ENCODE measurements around the gene ELOA2. TPM values are rescaled to one million over a fixed set of nuclear protein-coding genes. Genes with fewer than 3 reads are reported as not detected.
A peak's percentile ranks its signal among the peaks of the same experiment; 100 is the strongest.
"Not testable (repeated sequence)": the region's sequence is repeated elsewhere in the genome, so short reads cannot be mapped to it uniquely, and the experiment has no call there.

ELOA2 gene
- total RNA-seq, 1 experiment from 2014 or later = not detected

GRCh38 chr18:47032945-47033344, 2.5 kb downstream of the ELOA2 start:
- Histone ChIP-seq H3K36me3 (replicated peaks; ENCODE audit: control insufficient read depth, insufficient read depth, low read length) (no peaks in the 10 kb centered on the region), H3K4me3 (ENCODE audit: insufficient read depth, low read depth, low read length) (no peak overlapping the region), H3K27me3 (ENCODE audit: control insufficient read depth, insufficient read depth, low read length) (no peaks in the 10 kb centered on the region)
- DNase-seq = peak; percentile 32

GRCh38 chr18:47030887-47031286, 4.5 kb downstream of the ELOA2 start:
- not testable (repeated sequence) for H3K36me3 ChIP-seq (replicated peaks; ENCODE audit: control insufficient read depth, insufficient read depth, low read length); DNase-seq; H3K27me3 ChIP-seq (ENCODE audit: control insufficient read depth, insufficient read depth, low read length)

GRCh38 chr18:47029684-47030353, 5.6 kb downstream of the ELOA2 start:
- not testable (repeated sequence) for H3K27me3 ChIP-seq (ENCODE audit: control insufficient read depth, insufficient read depth, low read length); DNase-seq

More at GRCh38 chr18:47030887-47031286, 4.5 kb downstream of the ELOA2 start:
- not testable (repeated sequence) for H3K4me3 ChIP-seq (ENCODE audit: insufficient read depth, low read depth, low read length)

GRCh38 chr18:47028738-47029137, 6.7 kb downstream of the ELOA2 start:
- H3K36me3 ChIP-seq (replicated peaks; ENCODE audit: control insufficient read depth, insufficient read depth, low read length); H3K4me3 ChIP-seq (ENCODE audit: insufficient read depth, low read depth, low read length); DNase-seq; H3K27me3 ChIP-seq (ENCODE audit: control insufficient read depth, insufficient read depth, low read length): not testable (repeated sequence)

More at GRCh38 chr18:47029684-47030353, 5.6 kb downstream of the ELOA2 start:
- H3K4me3 ChIP-seq (ENCODE audit: insufficient read depth, low read depth, low read length); H3K36me3 ChIP-seq (replicated peaks; ENCODE audit: control insufficient read depth, insufficient read depth, low read length): not testable (repeated sequence)

DNA sequence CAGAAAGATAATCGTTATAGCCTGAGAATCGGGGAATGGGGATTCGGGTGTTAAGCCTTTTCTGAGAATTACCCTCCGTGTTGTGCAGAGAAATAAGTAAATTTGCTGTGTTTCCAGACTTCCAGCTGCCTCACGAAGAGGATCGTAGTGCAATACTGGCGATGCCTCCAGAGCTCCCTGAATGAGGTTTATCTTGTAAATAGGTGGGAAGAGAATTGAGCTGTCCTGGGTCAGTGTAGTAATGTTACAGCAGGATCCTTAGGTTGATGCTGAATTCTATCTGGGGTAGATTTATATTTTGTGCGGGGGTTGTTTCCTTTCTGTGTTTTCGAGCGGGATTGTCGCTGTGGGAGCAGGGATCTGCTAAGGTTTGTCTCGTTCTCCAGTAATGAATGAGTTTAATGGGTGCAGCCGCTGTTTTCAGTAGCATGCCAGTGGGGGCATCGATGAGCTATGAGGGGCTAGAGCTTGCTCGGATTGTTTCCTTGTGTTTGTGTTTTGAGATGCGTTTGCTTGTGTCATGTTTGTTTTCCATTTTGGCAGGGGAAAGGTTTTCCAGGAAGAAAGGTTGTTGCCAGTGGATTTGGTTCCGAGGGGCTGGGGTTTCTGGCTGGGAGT, 9.8 kb downstream of the ELOA2 start:
- H3K4me3 ChIP-seq (ENCODE audit: insufficient read depth, low read depth, low read length); H3K27me3 ChIP-seq (ENCODE audit: control insufficient read depth, insufficient read depth, low read length); H3K36me3 ChIP-seq (replicated peaks; ENCODE audit: control insufficient read depth, insufficient read depth, low read length); DNase-seq: not testable (repeated sequence)

- not testable (repeated sequence) for H3K36me3 ChIP-seq (replicated peaks; ENCODE audit: control insufficient read depth, insufficient read depth, low read length); H3K27me3 ChIP-seq (ENCODE audit: control insufficient read depth, insufficient read depth, low read length); H3K4me3 ChIP-seq (ENCODE audit: insufficient read depth, low read depth, low read length); DNase-seq
These were observed 11.5 kb downstream of the ELOA2 start for GRCh38 chr18:47023769-47024465.

DNA sequence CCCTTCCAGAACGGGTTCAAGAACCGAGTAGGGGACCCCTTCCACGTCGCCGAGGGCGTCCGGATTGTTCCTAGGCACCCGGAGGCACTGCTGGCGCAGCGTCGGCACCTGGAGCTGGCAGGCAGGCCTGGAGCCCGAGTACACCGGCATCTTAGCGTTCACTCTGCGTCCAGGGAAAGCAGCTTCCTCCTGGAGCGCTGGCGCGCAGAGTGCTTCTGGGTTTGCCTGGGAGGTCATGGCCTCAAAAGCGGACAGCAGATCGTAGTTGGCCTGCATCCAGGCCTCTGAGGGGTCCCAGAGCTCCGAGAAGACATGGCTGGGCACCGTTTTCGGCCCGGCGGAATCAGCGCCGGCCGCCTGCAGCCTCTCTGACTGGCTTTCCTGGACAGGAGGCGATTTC, 12.6 kb downstream of the ELOA2 start:
- H3K36me3 ChIP-seq (replicated peaks; ENCODE audit: control insufficient read depth, insufficient read depth, low read length); H3K27me3 ChIP-seq (ENCODE audit: control insufficient read depth, insufficient read depth, low read length); DNase-seq; H3K4me3 ChIP-seq (ENCODE audit: insufficient read depth, low read depth, low read length): not testable (repeated sequence)

- H3K27me3 ChIP-seq (ENCODE audit: control insufficient read depth, insufficient read depth, low read length); H3K4me3 ChIP-seq (ENCODE audit: insufficient read depth, low read depth, low read length); H3K36me3 ChIP-seq (replicated peaks; ENCODE audit: control insufficient read depth, insufficient read depth, low read length); DNase-seq: not testable (repeated sequence)
These were observed 14.7 kb downstream of the ELOA2 start for GRCh38 chr18:47020757-47021156.

DNA sequence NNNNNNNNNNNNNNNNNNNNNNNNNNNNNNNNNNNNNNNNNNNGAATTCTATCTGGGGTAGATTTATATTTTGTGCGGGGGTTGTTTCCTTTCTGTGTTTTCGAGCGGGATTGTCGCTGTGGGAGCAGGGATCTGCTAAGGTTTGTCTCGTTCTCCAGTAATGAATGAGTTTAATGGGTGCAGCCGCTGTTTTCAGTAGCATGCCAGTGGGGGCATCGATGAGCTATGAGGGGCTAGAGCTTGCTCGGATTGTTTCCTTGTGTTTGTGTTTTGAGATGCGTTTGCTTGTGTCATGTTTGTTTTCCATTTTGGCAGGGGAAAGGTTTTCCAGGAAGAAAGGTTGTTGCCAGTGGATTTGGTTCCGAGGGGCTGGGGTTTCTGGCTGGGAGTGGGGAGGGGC, 15.6 kb downstream of the ELOA2 start:
- DNase-seq; H3K4me3 ChIP-seq (ENCODE audit: insufficient read depth, low read depth, low read length); H3K36me3 ChIP-seq (replicated peaks; ENCODE audit: control insufficient read depth, insufficient read depth, low read length); H3K27me3 ChIP-seq (ENCODE audit: control insufficient read depth, insufficient read depth, low read length): not testable (repeated sequence)

Other genes with a start within 250 kb of the ELOA2 start
- 24.2 and 32.8 TPM in 2 replicates for gene PIAS2, start 118.1 kb downstream of the ELOA2 start, total RNA-seq (2014; rRNA removed; shearing (Covaris generic))
- 7.5 and 20.2 TPM in 2 replicates for gene KATNAL2, start 118.0 kb downstream of the ELOA2 start, total RNA-seq (2014; rRNA removed; shearing (Covaris generic))
- gene HDHD2, start 114.9 kb upstream of the ELOA2 start, total RNA-seq (2014; rRNA removed; shearing (Covaris generic)) = 19.7 and 22.9 TPM in 2 replicates
- 15.0 and 22.7 TPM in 2 replicates for gene IER3IP1, start 140.7 kb upstream of the ELOA2 start, total RNA-seq (2014; rRNA removed; shearing (Covaris generic))
- gene SKOR2, start 216.0 kb upstream of the ELOA2 start, total RNA-seq (2014; rRNA removed; shearing (Covaris generic)) = 0.07 and 0.15 TPM in 2 replicates